Ovary (tissue), 3 donors: Measurements from ENCODE around the gene PRR19.

Experiments
- CTCF ChIP-seq, 3 donors: fragments of 450-650 bp in 2 of 3; fragments of 200-600 bp in 1 of 3; IDR thresholded peaks; one replicate each; pipeline versions ENCODE4 v1.5.1 to v1.8.0; 2016 to 2022; ENCODE audit warnings: antibody characterized with exemption in 3 of 3, mild to moderate bottlenecking in 1 of 3
- EP300 ChIP-seq: sonication (generic); formaldehyde crosslinking; IDR thresholded peaks from one replicate; pipeline ENCODE4 v1.6.1; 2017; ENCODE audit warnings: antibody characterized with exemption
- POLR2A ChIP-seq: fragments of 450-650 bp; IDR thresholded peaks from one replicate; pipeline ENCODE4 v1.6.1; 2017; ENCODE audit warnings: antibody characterized with exemption, mild to moderate bottlenecking, moderate library complexity
- donor health status: DM: no; HTN: no; CAD: no.

DNA sequence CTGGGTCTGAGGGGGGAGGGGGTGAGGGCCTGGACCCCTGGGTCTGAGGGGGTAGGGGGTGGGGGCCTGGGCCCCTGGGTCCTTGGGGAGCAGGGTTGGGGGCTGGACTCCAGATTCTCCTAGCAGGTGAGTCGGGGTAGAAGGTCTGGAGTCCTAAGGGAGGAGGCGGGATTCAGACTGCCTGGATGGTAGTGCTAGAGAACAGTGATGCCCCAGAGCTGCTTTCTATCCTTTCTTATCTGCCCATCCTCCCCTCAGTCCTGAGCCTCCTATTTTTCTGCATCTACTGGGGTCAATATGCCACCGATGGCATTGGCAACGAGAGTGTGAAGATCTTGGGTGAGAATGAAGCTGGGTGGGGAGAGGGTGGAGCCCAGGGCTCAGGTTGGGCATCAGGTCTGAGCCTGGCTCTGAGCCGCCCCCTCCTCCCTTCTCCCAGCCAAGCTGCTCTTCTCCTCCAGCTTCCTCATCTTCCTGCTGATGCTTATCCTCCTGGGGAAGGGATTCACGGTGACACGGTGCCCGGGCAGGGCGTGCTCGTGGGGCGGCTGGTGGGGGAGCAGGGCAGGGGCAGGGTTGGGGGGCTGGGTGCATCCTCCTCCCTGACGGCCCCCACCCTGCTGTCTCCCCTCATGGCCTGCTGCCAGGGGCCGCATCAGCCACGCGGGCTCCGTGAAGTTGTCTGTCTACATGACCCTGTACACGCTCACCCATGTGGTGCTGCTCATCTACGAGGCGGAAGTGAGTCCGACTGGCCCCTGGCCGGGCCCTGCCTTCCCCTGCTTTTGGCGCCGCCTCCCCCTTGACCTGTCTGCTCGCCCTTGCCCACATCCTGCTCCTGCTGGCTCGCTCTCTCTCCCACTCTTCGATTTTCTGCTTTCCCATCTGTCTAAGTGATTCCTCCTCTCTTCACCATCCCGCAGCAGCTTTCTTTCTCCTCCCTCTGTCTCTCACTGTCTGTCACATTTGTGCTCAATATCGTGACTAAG lies 14.6 kb downstream of the PRR19 start:
- no peak for TF ChIP-seq CTCF (IDR thresholded peaks at IDR 0.05)
- no peak for TF ChIP-seq EP300
- TF ChIP-seq POLR2A, result no peak
